ENCODE measurements around the gene CTDSP1.
A peak's percentile ranks its signal among the peaks of the same experiment; 100 is the strongest.

The CTDSP1 gene

GRCh38 chr2:218383892-218384519 is 15.7 kb upstream of the CTDSP1 start:
- no peak for DNase-seq

GRCh38 chr2:218384975-218385374 is 14.7 kb upstream of the CTDSP1 start:
- DNase-seq, result no peak

- no peak for DNase-seq
Measured at GRCh38 chr2:218386505-218387368, 12.9 kb upstream of the CTDSP1 start.

GRCh38 chr2:218387369-218388194 is 12.1 kb upstream of the CTDSP1 start:
- no peak for DNase-seq

- DNase-seq, result no peak
Measured at GRCh38 chr2:218389333-218390150, 10.1 kb upstream of the CTDSP1 start.

GRCh38 chr2:218391202-218391601 is 8.5 kb upstream of the CTDSP1 start:
- DNase-seq, result no peak

GRCh38 chr2:218392459-218392858 is 7.2 kb upstream of the CTDSP1 start:
- DNase-seq, result no peak

GRCh38 chr2:218392891-218393462 is 6.7 kb upstream of the CTDSP1 start:
- no peak for DNase-seq

- DNase-seq, result no peak
Measured at GRCh38 chr2:218393750-218394290, 5.8 kb upstream of the CTDSP1 start.

- DNase-seq, result no peak
Measured at GRCh38 chr2:218394298-218395089, 5.2 kb upstream of the CTDSP1 start.

- no peak for DNase-seq
Measured at GRCh38 chr2:218395090-218395444, 4.6 kb upstream of the CTDSP1 start.

- no peak for DNase-seq
Measured at GRCh38 chr2:218395456-218395825, 4.2 kb upstream of the CTDSP1 start.

GRCh38 chr2:218395826-218396687 is 3.6 kb upstream of the CTDSP1 start:
- DNase-seq, result peak; percentile 53

- no peak for DNase-seq
Measured at GRCh38 chr2:218396688-218397462, 2.8 kb upstream of the CTDSP1 start.

- no peak for DNase-seq
Measured at GRCh38 chr2:218397463-218397819, 2.2 kb upstream of the CTDSP1 start.

- DNase-seq, result no peak
Measured at GRCh38 chr2:218397820-218398436, 1.7 kb upstream of the CTDSP1 start.

GRCh38 chr2:218398437-218399390 is 954 bp upstream of the CTDSP1 start:
- DNase-seq, result no peak

All from NCI-H2081 treated with DMSO at 0.1 percent for 48 hours (cell line).